ENCODE results near the gene JMJD4.

The JMJD4 gene

GRCh38 chr1:227747948-227748495, 12.9 kb upstream of the JMJD4 start:
- Histone ChIP-seq H3K4me3 (ENCODE audit: low read depth in 1 of 2, low read length in 2 of 2) (peak overlapping the region in 1 of 2 donors; percentile 15), H3K27ac (ENCODE audit: low read length) (peak overlapping the region; percentile 80), H3K27me3 (ENCODE audit: low read depth, low read length) (no peaks in the 10 kb centered on the region), H3K4me1 (ENCODE audit: control insufficient read depth in 1 of 2, insufficient read depth in 2 of 2, low read length in 2 of 2) (peaks cover 13 to 26% of the 10 kb centered on the region in 2 donors), H3K9me3 (ENCODE audit: control insufficient read depth in 1 of 2, low read length in 2 of 2) (no peaks in the 10 kb centered on the region), H3K36me3 (ENCODE audit: control insufficient read depth in 1 of 2, insufficient read depth in 2 of 2, low read length in 2 of 2) (peaks cover 0 to 3% of the 10 kb centered on the region in 2 donors)

GRCh38 chr1:227747382-227747781, 12.3 kb upstream of the JMJD4 start:
- no peaks in the 10 kb centered on the region for H3K9me3 ChIP-seq (ENCODE audit: control insufficient read depth in 1 of 2, low read length in 2 of 2)
- H3K27me3 ChIP-seq (ENCODE audit: low read depth, low read length): no peaks in the 10 kb centered on the region
- H3K27ac ChIP-seq (ENCODE audit: low read length): no peak overlapping the region
- peaks cover 13 to 24% of the 10 kb centered on the region in 2 donors for H3K4me1 ChIP-seq (ENCODE audit: control insufficient read depth in 1 of 2, insufficient read depth in 2 of 2, low read length in 2 of 2)
- no peak overlapping the region for H3K4me3 ChIP-seq (ENCODE audit: low read depth in 1 of 2, low read length in 2 of 2)
- peaks cover 0 to 3% of the 10 kb centered on the region in 2 donors for H3K36me3 ChIP-seq (ENCODE audit: control insufficient read depth in 1 of 2, insufficient read depth in 2 of 2, low read length in 2 of 2)

GRCh38 chr1:227746676-227747075, 11.6 kb upstream of the JMJD4 start:
- Histone ChIP-seq H3K9me3 (ENCODE audit: control insufficient read depth in 1 of 2, low read length in 2 of 2) (no peaks in the 10 kb centered on the region), H3K27me3 (ENCODE audit: low read depth, low read length) (no peaks in the 10 kb centered on the region), H3K4me3 (ENCODE audit: low read depth in 1 of 2, low read length in 2 of 2) (no peak overlapping the region), H3K27ac (ENCODE audit: low read length) (no peak overlapping the region), H3K4me1 (ENCODE audit: control insufficient read depth in 1 of 2, insufficient read depth in 2 of 2, low read length in 2 of 2) (peaks cover 13 to 24% of the 10 kb centered on the region in 2 donors), H3K36me3 (ENCODE audit: control insufficient read depth in 1 of 2, insufficient read depth in 2 of 2, low read length in 2 of 2) (peaks cover 0 to 3% of the 10 kb centered on the region in 2 donors)

GRCh38 chr1:227745568-227746265, 10.6 kb upstream of the JMJD4 start:
- Histone ChIP-seq H3K27ac (ENCODE audit: low read length) (no peak overlapping the region), H3K36me3 (ENCODE audit: control insufficient read depth in 1 of 2, insufficient read depth in 2 of 2, low read length in 2 of 2) (peaks cover 0 to 3% of the 10 kb centered on the region in 2 donors), H3K4me1 (ENCODE audit: control insufficient read depth in 1 of 2, insufficient read depth in 2 of 2, low read length in 2 of 2) (peaks cover 13 to 24% of the 10 kb centered on the region in 2 donors), H3K4me3 (ENCODE audit: low read depth in 1 of 2, low read length in 2 of 2) (no peak overlapping the region), H3K9me3 (ENCODE audit: control insufficient read depth in 1 of 2, low read length in 2 of 2) (no peaks in the 10 kb centered on the region), H3K27me3 (ENCODE audit: low read depth, low read length) (no peaks in the 10 kb centered on the region)

GRCh38 chr1:227744668-227745067, 9.6 kb upstream of the JMJD4 start:
- no peaks in the 10 kb centered on the region for H3K27me3 ChIP-seq (ENCODE audit: low read depth, low read length)
- H3K9me3 ChIP-seq (ENCODE audit: control insufficient read depth in 1 of 2, low read length in 2 of 2): no peaks in the 10 kb centered on the region
- H3K4me3 ChIP-seq (ENCODE audit: low read depth in 1 of 2, low read length in 2 of 2): no peak overlapping the region
- H3K4me1 ChIP-seq (ENCODE audit: control insufficient read depth in 1 of 2, insufficient read depth in 2 of 2, low read length in 2 of 2): peaks cover 13 to 18% of the 10 kb centered on the region in 2 donors
- no peaks in the 10 kb centered on the region for H3K36me3 ChIP-seq (ENCODE audit: control insufficient read depth in 1 of 2, insufficient read depth in 2 of 2, low read length in 2 of 2)
- no peak overlapping the region for H3K27ac ChIP-seq (ENCODE audit: low read length)

GRCh38 chr1:227742738-227743715, 7.9 kb upstream of the JMJD4 start:
- H3K36me3 ChIP-seq (ENCODE audit: control insufficient read depth in 1 of 2, insufficient read depth in 2 of 2, low read length in 2 of 2): no peaks in the 10 kb centered on the region
- H3K27me3 ChIP-seq (ENCODE audit: low read depth, low read length): no peaks in the 10 kb centered on the region
- H3K4me3 ChIP-seq (ENCODE audit: low read depth in 1 of 2, low read length in 2 of 2): no peak overlapping the region
- peaks cover 4 to 11% of the 10 kb centered on the region in 2 donors for H3K4me1 ChIP-seq (ENCODE audit: control insufficient read depth in 1 of 2, insufficient read depth in 2 of 2, low read length in 2 of 2)
- H3K27ac ChIP-seq (ENCODE audit: low read length): no peak overlapping the region
- H3K9me3 ChIP-seq (ENCODE audit: control insufficient read depth in 1 of 2, low read length in 2 of 2): no peaks in the 10 kb centered on the region

GRCh38 chr1:227741166-227741870, 6.2 kb upstream of the JMJD4 start:
- H3K27me3 ChIP-seq (ENCODE audit: low read depth, low read length): no peaks in the 10 kb centered on the region
- no peak overlapping the region for H3K27ac ChIP-seq (ENCODE audit: low read length)
- H3K36me3 ChIP-seq (ENCODE audit: control insufficient read depth in 1 of 2, insufficient read depth in 2 of 2, low read length in 2 of 2): no peaks in the 10 kb centered on the region

GRCh38 chr1:227740401-227740960, 5.4 kb upstream of the JMJD4 start:
- Histone ChIP-seq H3K36me3 (ENCODE audit: control insufficient read depth in 1 of 2, insufficient read depth in 2 of 2, low read length in 2 of 2) (no peaks in the 10 kb centered on the region), H3K4me3 (ENCODE audit: low read depth in 1 of 2, low read length in 2 of 2) (no peak overlapping the region), H3K9me3 (ENCODE audit: control insufficient read depth in 1 of 2, low read length in 2 of 2) (no peaks in the 10 kb centered on the region), H3K27ac (ENCODE audit: low read length) (no peak overlapping the region), H3K27me3 (ENCODE audit: low read depth, low read length) (no peaks in the 10 kb centered on the region), H3K4me1 (ENCODE audit: control insufficient read depth in 1 of 2, insufficient read depth in 2 of 2, low read length in 2 of 2) (peaks cover 8 to 18% of the 10 kb centered on the region in 2 donors)

More at GRCh38 chr1:227741166-227741870, 6.2 kb upstream of the JMJD4 start:
- no peaks in the 10 kb centered on the region for H3K9me3 ChIP-seq (ENCODE audit: control insufficient read depth in 1 of 2, low read length in 2 of 2)
- H3K4me3 ChIP-seq (ENCODE audit: low read depth in 1 of 2, low read length in 2 of 2): no peak overlapping the region
- peaks cover 5 to 11% of the 10 kb centered on the region in 2 donors for H3K4me1 ChIP-seq (ENCODE audit: control insufficient read depth in 1 of 2, insufficient read depth in 2 of 2, low read length in 2 of 2)

- no peaks in the 10 kb centered on the region for H3K27me3 ChIP-seq (ENCODE audit: low read depth, low read length)
- H3K4me1 ChIP-seq (ENCODE audit: control insufficient read depth in 1 of 2, insufficient read depth in 2 of 2, low read length in 2 of 2): peaks cover 8 to 19% of the 10 kb centered on the region in 2 donors
- H3K36me3 ChIP-seq (ENCODE audit: control insufficient read depth in 1 of 2, insufficient read depth in 2 of 2, low read length in 2 of 2): no peaks in the 10 kb centered on the region
- H3K9me3 ChIP-seq (ENCODE audit: control insufficient read depth in 1 of 2, low read length in 2 of 2): no peaks in the 10 kb centered on the region
- H3K4me3 ChIP-seq (ENCODE audit: low read depth in 1 of 2, low read length in 2 of 2): no peak overlapping the region
- H3K27ac ChIP-seq (ENCODE audit: low read length): no peak overlapping the region
Measured at GRCh38 chr1:227739636-227740035, 4.5 kb upstream of the JMJD4 start.

GRCh38 chr1:227738820-227739219, 3.7 kb upstream of the JMJD4 start:
- Histone ChIP-seq H3K27me3 (ENCODE audit: low read depth, low read length) (no peaks in the 10 kb centered on the region), H3K27ac (ENCODE audit: low read length) (no peak overlapping the region), H3K4me3 (ENCODE audit: low read depth in 1 of 2, low read length in 2 of 2) (no peak overlapping the region), H3K9me3 (ENCODE audit: control insufficient read depth in 1 of 2, low read length in 2 of 2) (no peaks in the 10 kb centered on the region), H3K36me3 (ENCODE audit: control insufficient read depth in 1 of 2, insufficient read depth in 2 of 2, low read length in 2 of 2) (peaks cover 0 to under 1% of the 10 kb centered on the region in 2 donors), H3K4me1 (ENCODE audit: control insufficient read depth in 1 of 2, insufficient read depth in 2 of 2, low read length in 2 of 2) (peaks cover 8 to 27% of the 10 kb centered on the region in 2 donors)

All from muscle layer of duodenum (tissue), 2 donors.